ENCODE data around the gene SGPP2.
"Not testable (repeated sequence)": the region's sequence is repeated elsewhere in the genome, so short reads cannot be mapped to it uniquely, and the experiment has no call there.

GRCh38 chr2:222435400-222436039 lies 11.2 kb downstream of the SGPP2 start:
- not testable (repeated sequence) for TF ChIP-seq POLR2A (IDR thresholded peaks at IDR 0.05; ENCODE audit: low read depth, low read length); CTCF (conservative IDR thresholded peaks at IDR 0.05; ENCODE audit: low read depth, low read length); RFX5 (IDR thresholded peaks at IDR 0.05; ENCODE audit: low read depth, low read length); USF2 (IDR thresholded peaks at IDR 0.05; ENCODE audit: low read depth, low read length); RAD21 (IDR thresholded peaks at IDR 0.05; ENCODE audit: low read length)

Data from IMR-90 (cell line).